NCI-H526 treated with DMSO at 0.1 percent for 48 hours (cell line): ENCODE data around the gene ZBTB43.

Source experiments
- DNase-seq: peaks from one replicate; lab custom pipeline; 2025; lab: John Stamatoyannopoulos, UW

Gene ZBTB43

GRCh38 chr9:126859111-126859510, 54.3 kb downstream of the ZBTB43 start:
- DNase-seq = no peak

GRCh38 chr9:126860077-126860756, 55.4 kb downstream of the ZBTB43 start, which contains the start of gene ZBTB34:
TSS of gene ZBTB34 (plus strand) at chr9:126860639. CDS start at chr9:126879400, 18,761 bp downstream.
- DNase-seq = no peak

- no peak for DNase-seq
Measured at GRCh38 chr9:126860757-126861466, 56.1 kb downstream of the ZBTB43 start.

GRCh38 chr9:126861707-126862103, 56.9 kb downstream of the ZBTB43 start:
- DNase-seq = no peak

- no peak for DNase-seq
Measured at GRCh38 chr9:126862104-126862761, 57.4 kb downstream of the ZBTB43 start.

GRCh38 chr9:126864771-126865170, 59.9 kb downstream of the ZBTB43 start:
- no peak for DNase-seq

- no peak for DNase-seq
Measured at GRCh38 chr9:126869368-126869767, 64.5 kb downstream of the ZBTB43 start.

- DNase-seq = no peak
Measured at GRCh38 chr9:126872516-126872915, 67.7 kb downstream of the ZBTB43 start.

GRCh38 chr9:126874546-126875314, 69.9 kb downstream of the ZBTB43 start:
- no peak for DNase-seq

- DNase-seq = no peak
Measured at GRCh38 chr9:126875756-126876510, 71.1 kb downstream of the ZBTB43 start.

- DNase-seq = no peak
Measured at GRCh38 chr9:126876531-126876930, 71.7 kb downstream of the ZBTB43 start.

- no peak for DNase-seq
Measured at GRCh38 chr9:126877418-126877817, 72.6 kb downstream of the ZBTB43 start.

- DNase-seq = no peak
Measured at GRCh38 chr9:126879288-126879687, 74.4 kb downstream of the ZBTB43 start.

- DNase-seq = no peak
Measured at GRCh38 chr9:126880226-126880946, 75.5 kb downstream of the ZBTB43 start.

- DNase-seq = no peak
Measured at GRCh38 chr9:126880947-126881332, 76.1 kb downstream of the ZBTB43 start.

GRCh38 chr9:126882746-126883145, 77.9 kb downstream of the ZBTB43 start:
- DNase-seq = no peak

- DNase-seq = no peak
Measured at GRCh38 chr9:126883636-126884035, 78.8 kb downstream of the ZBTB43 start.

GRCh38 chr9:126885131-126885641, 80.3 kb downstream of the ZBTB43 start:
- no peak for DNase-seq

- DNase-seq = no peak
Measured at GRCh38 chr9:126886034-126886822, 81.4 kb downstream of the ZBTB43 start.

- no peak for DNase-seq
Measured at GRCh38 chr9:126886897-126887296, 82.1 kb downstream of the ZBTB43 start.
